NCI-H2171 treated with DMSO at 0.1 percent for 48 hours (cell line): ENCODE results near the gene POFUT2.
A peak's percentile ranks its signal among the peaks of the same experiment; 100 is the strongest.

Experiments
- DNase-seq: peaks from one replicate; lab custom pipeline; 2025; lab: John Stamatoyannopoulos, UW

The POFUT2 gene, protein sequence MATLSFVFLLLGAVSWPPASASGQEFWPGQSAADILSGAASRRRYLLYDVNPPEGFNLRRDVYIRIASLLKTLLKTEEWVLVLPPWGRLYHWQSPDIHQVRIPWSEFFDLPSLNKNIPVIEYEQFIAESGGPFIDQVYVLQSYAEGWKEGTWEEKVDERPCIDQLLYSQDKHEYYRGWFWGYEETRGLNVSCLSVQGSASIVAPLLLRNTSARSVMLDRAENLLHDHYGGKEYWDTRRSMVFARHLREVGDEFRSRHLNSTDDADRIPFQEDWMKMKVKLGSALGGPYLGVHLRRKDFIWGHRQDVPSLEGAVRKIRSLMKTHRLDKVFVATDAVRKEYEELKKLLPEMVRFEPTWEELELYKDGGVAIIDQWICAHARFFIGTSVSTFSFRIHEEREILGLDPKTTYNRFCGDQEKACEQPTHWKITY

DNA sequence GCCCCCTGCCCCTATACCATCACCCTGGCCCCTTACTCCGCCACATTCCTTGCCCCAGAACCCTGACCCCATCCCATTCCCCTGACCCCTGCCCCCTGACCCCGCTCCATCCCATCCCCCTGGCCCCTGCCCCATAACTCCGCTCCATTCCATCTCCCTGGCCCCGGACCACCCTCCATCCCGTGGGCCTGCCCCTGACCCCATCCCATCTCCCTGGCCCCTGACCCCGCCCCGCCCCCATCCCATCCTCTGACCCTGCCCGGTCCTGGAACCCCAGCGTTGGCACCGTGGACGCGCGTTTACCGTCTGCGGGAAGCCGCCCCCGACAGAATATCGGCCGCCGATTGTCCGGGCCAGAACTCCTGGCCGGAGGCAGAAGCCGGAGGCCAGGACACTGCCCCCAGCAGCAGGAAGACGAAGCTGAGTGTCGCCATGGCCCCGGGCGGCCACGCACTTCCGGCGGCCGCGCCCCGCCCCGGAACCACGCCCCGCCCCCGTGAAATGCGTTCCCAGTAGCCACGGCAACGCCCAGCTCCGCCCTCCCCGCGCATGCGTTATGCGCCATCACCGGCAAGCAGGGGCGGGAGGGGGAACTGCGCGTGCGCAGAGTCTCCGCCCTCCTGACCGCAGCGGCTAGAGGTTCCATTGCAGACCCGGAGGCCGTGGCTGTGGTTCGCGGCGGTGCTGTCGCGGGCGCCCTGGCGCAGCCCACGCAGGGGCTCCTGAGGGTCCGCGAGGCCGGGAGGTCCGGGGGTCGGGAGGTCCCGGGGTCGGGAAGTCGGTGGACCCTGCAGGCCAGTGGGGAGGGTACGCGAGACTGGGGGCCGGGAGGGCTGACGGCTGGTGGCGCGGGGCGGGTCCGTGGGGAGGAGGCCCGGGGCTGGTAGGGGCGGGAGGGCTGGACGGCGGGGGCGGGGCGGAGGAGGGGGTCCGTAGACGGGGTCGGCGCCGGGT, at the start of gene POFUT2:
Gene POFUT2, minus strand, starts transcription at position 458 of the 954 bp plus-strand sequence. Its CDS starts 24 bp downstream, at position 434.
- DNase-seq = peak; percentile 88

DNA sequence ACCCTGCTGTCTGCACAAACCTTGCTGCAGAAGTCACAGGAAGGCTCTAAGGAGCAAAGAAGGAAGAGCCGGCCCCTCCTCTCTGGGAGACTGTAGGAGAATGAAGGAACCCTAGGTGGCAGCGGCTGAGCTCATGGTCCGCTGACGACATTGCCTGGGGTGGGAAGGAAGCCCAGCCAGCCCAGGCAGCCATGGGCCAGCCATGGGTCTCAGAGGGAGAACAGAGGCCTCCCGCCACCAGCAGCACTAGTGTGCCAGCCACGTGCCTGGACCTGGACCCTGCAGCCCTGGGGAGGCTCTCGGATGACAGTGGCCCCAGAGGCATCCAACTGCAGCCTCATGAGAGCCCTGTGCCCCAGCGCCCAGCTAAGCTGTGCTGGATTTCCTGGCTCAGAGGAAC, 49.2 kb upstream of the POFUT2 start:
- peak; percentile 11 for DNase-seq

DNA sequence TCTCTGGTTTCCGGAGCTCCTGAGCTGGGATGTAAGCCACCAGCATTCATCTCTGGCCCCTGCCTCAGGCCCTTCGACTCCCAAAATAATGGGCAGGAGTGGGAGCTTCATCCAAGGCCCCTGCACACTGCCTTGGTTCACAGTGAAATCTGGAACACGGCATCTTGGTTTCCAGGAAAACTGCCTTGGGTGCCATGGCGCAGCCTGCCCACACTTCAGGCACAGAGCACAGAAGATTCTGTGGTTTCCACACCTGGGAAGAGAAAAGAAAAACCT, 48.8 kb upstream of the POFUT2 start:
- no peak for DNase-seq

DNA sequence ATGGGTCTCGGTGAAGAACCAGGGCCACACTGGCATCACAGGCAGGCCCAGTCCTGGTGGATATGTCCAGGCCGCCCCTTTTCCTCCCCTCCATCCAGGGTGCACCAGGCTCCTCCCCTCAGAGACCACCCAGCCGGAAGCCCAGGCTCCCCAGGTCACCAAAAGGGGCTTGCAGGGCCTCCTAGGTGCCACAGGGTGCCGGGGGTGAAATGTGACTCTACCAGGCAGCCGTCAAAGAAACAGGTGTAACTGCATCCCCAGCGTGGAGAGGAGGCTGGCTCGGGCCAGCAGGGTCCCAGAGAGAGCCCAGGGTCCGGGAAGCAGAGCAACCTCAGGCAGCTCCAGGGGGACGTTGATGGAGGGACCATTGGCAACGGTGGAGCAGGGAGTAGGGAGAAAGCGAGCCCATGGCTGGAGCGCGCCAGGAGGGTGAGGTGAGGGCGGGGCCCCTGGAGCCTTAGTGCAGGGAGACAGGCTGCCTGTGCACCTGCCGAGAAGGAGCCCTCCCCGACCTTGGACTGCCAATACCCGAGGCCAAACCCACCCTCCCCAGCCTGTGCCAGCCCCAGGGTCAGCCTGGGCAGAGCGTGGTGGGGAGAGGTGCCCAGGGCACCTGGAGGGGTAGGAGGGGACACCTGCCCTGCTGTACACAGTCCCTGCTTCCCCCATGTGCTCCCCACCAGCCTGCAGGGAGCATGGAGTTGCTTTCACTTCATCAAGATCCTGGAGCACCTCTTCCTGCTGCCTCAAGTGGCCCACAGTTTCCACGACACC, 48.3 kb upstream of the POFUT2 start:
- no peak for DNase-seq

DNA sequence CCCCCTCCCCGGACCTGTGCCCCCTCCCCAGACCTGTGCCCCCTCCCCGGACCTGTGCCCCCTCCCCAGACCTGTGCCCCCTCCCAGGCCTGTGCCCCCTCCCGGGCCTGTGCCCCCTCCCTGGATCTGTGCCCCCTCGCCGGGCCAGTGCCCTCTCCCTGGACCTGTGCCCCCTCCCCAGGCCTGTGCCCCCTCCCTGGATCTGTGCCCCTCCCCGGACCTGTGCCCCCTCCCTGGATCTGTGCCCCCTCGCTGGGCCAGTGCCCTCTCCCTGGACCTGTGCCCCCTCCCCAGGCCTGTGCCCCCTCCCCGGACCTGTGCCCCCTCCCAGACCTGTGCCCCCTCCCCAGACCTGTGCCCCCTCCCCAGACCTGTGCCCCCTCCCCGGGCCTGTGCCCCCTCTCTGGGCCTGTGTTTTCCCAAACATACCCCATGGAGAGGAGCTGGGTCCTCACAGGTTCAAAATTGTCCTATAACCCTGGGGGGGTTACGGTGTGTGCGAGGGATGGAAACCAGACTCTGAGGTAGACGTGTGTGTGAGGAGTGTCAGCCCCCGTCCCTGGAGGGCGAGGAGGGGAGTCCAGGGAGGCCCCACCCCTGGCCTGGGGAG, 47.6 kb upstream of the POFUT2 start:
- DNase-seq = no peak

DNA sequence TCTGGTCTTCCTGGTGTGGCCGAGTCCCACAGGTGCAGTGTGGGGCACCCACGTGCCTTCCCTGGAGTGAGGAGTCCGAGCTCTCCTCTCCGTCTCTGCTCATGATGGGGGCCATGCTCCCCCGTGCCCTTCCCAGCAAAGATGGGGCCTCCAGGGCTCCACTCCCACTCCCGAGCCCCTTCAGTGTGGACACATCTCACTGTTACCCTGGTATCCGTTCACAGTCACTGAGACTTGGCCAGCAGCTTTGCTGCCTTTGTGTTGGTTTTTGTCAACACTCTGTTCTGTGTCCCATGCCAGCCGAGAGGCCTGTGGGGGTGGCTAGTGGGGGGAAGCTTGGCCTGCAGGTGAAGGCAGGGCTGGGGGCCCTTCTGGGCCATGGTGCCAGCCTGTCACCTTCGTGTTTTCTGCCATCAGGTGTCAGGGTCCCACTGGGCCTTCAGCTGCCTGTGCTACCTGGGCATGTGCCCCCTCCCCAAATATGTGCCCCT, 46.9 kb upstream of the POFUT2 start:
- DNase-seq = no peak

DNA sequence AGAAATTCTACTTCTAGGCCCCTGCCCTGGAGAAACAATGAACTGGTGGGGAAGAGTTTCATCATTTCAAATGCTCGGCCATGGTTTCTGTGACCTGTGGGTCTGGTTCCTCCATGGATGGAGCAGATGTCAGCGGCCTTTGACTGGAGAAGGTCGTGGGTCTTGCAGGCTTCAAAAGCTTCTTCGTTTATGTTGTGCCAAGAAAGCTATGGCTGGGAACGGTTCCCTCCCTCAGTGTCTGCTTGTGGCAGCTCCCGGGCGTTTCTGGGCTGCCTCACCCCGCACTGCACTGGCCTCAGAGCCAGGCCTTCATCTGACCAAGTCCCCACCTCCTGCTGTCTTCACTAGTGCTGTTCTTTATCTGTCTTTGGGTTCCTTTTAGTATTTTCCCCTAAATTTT, 46.4 kb upstream of the POFUT2 start:
- no peak for DNase-seq

DNA sequence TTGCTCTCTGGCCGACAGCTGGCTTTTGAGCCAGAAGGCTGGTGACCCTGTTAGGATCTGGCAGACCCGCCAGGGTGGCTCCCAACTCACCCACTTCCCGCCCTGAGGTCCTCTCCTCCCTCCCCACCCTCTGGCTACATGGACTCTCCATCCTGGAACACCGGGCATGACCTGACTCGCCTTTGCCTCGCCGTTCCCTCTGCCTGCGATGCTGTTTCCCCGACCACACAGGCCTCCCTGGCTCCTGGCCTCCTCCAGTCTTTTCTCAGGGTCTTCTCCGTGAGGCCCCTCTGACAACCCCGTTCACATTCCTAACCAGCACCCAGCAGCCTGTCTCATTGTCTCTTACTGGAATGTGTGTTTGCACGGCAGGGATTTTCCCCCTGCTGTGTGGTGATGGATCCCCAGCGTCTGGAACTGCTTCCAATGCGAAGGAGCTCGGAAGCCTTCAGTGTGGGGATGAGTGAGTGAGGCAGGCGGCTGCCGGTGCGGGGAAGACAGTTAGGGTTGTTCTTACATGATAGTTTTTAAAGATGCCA, 46.0 kb upstream of the POFUT2 start:
- no peak for DNase-seq

DNA sequence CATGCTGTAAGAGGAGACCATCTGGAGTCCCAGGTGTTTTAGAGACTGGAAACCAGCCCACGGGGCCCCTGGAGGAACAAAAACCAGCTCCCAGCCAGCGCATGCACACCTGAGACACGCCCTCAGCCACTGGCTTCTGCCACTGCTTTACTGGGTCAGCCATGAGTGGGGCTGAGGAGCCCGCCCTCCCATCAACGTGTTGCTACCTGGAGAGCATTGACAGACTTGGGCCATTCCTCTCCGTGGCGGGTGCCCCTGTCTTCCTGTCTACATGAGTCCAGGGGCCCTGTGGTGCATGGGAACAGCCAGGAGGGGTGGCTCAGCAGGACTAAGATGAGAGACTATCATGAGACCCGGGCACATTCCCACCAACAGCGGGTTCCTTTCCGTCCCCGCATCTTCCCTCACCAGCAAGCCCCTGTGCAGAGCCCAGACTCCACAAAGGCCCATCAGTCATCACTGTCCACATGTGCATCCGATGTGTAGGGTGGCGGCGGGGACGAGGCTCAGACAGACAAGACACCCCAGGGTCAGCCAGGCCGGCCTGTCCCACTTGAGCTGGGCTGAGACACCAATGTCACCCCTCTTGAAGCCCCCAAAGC, 45.4 kb upstream of the POFUT2 start:
- peak; percentile 84 for DNase-seq

DNA sequence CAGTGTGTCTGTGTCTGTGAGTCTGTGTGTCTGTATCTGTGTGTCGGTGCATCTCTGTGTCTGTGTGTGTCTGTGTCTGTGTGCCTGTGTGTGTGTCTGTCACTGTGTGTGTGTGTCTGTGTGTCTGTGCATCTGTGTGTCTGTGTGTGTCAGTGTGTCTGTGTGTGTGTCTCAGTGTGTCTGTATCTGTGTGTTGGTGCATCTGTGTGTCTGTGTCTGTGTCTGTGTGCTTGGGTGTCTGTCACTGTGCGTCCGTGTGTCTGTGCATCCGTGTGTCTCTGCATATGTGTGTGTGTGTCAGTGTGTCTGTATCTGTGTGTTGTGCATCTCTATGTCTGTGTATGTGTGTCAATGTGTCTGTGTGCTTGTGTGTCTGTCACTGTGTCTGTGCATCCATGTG, 44.7 kb upstream of the POFUT2 start:
- DNase-seq = peak; percentile 34

DNA sequence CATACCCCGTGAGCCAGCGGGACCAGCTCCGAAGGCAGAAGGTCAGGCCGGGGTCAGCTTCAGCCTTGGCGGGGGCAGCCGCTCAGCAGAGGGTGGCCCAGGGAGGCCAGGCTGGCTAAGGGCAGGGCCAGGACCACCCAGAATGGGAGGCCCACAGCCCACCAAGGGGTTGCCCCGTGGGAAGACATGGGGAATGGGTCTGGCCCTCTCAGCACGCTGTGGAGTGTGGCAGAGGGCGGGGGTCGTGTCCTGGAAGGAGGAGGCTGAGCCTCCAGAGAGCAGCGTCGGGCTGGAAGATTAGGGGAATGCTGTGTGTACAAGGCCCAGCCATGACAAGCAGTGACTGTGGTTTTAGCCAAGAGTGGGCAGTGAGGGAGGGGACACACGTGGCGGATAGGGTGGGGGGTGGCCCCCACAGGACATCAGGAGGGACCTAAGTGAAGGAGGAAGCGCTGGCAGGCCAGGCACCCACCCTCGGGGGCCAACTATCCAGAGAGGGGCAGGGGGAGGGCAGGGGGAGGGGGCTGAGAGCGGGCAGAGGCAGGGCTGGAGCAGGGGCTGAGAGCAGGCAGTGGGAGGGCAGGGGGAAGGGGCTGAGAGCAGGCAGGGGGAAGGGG, 43.9 kb upstream of the POFUT2 start:
- no peak for DNase-seq

DNA sequence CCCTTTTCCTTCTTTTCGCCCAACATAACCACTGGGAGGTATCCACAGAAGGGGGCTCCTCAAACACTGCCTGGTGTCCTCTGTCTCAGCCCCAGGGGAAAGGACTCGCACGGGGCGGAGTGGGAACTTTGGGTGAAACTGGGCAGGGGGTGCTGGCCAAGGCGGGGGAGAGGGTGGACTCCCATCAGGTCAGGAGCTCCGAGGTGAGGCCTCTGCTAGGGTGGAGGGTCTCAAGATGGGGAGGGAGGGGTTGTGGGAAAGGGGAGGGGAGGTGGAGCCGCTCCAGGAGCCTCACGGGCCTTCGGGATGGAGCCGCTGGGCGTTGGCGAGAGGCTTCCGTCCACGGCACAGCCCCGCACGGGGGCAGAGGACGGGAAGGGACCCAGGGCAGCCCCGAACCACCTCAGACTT, 43.2 kb upstream of the POFUT2 start:
- DNase-seq = no peak

DNA sequence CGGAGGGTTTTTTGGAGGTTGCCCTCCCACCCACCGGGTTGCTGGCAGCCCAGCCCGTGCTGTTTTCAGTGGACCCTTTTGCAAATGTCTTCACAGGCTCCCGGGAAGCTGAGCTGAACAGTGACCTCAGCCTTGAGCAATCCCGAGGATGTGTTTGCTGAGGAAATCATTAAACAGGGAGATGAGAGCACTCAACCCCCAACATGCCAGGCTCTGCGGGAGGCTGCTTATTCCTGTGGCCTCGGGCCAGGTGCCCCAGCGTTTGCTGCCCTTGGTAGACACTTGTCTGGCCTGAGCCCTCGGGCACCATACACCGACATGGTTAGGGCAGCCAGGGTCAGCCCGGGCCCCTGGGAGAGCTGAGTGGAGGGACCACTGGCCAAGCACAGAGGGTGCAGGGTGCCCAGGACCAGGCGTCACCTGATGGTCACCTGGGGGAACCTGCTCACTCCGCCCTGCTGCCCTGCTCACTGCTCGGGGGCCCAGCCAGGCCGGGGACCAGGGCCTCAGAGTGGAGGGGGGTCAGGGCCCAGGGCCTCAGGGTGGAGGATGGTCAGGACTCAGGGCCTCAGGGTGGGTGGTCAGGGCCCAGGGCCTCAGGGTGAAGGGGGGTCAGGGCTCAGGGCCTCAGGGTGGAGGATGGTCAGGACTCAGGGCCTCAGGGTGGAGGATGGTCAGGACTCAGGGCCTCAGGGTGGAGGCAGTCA, 42.5 kb upstream of the POFUT2 start:
- DNase-seq = no peak

DNA sequence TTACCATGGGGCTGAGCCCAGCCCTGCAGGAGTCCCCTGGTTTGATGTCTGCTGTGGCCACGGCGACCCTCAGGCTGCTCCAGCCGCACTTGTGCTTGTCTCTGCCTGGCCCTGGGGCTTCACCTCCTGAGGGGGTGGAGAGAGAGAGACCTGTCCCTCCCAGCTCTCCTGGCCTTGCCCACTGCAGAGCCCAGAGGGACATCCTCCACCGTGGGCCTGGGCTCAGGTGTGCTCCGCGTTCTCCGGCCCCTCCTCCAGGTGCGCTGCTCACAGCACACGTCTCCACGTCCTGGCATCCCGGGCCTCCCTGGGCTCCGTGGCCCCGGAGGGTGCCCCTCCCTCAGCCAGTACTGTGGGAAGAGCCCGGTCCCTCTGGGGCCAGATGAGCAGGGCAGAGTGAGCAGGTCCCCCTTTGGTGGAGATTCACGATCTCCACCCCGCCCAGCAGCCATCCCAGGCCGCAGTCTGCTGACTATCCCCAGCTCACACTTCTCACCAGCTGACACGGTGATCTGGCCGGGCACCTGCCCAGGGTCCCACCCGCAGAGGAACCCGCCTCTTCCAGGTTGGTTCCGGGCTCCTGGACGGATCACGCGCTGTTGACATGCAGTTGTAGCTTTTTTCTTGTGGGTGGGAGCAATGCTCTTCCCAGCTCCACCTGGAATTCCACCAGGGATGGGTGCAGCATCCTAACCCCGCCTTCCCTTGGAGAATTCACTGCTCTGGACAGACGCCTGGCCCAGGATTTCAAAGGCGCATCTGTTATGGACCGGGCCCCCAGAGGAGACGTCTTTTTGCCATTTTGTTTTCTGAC, 41.8 kb upstream of the POFUT2 start:
- DNase-seq = no peak

DNA sequence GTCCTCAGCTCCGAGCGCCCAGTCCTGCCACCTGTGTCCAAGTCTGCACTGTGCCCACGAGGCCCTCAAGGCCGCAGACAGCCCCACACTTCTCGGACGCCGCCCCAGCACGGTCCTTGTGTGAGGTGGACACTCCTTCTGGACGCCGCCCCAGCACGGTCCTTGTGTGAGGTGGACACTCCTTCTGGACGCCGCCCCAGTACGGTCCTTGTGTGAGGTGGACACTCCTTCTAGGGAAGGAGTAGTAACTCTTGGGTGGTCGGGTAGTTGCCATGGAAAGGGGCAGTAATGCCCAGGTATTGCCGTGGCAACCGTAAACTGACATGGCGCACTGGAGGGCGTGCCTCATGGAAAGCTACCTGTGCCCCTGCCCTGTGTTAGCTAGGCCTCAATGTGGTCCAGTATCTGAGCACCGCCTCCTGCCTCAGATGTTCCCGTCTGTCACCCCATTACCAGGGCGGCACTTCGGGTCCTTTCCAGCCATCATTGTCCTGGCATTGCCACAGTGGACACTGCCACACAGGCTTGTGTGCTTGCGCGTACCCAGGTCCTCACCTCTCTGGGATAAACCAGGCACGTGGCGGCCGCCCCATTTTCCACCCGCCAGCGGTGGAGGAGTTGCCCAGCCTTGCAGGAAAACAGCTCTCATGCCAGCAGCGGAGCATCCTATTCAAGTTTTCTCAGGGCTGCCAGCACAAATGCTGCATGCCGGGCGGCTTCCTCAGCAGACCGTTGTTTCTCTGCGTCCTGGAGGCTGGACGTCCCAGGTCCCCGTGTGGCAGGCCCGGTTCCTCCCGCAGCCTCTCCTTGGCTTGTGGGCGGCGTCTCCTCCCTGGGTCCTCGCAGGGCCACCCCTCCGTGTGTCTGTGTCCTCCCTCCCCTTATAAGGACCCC, 40.8 kb upstream of the POFUT2 start:
- DNase-seq = no peak

DNA sequence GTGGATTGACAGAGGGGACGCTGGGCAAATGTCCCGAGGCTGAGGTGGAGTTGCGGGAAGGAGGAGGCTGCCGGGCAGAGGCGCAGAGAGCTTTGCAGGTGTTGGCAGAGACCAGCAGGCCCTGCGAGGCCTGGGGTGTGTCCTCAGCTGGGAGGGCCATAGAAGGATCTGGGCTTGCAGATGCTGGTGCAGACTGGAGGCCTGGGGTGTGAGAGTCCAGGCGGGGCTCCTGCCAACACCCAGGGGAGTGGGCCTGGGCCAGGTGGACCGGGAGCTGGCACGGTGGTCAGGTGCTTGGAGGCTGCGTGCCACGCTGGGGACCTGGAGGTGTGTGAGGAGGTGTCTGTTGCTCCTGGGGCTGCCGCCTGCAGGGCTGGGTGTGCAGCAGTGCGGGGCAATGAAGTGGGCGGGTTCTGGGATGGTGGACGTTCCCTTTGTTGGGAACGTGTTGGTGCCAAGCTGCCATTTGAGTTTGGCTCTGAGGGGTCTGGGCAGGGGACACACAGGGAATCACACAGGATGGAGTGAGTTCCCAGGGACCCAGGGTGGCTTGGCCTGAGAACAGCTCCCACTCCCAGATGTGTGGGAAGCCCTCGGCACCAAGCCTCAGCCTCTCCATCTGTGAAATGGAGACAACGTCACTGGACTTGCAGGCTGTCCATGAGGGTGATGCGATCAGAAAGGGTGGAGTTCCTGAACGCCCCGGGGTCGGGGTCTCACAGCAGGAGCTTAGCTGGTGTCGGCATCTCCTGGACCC, 39.9 kb upstream of the POFUT2 start:
- no peak for DNase-seq

DNA sequence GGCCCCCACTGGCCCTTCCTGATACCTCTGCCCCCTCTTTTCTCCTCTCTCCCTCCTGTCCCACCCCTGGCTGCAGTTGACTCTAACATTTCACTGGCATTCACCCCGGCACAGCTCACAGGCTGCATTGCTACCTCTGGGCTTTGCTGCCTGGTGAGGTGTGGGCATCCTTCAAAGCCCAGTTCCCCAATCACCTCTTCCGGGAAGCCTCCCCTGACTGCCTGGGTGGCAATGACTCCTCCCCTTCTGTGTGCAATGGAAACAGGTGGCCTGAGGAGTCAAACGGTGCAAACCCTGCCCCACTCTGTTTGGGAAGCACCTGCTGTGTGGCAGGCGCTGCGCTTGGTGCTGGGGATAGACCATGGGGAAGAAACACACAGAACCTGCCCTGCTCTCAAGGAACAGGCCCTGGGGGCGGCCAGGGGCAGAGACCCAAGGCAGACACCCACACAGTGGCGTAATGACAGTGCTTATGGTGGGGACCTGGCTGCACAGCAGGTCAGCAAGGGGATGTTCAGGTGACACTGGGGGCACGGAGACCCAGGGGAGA, 39.3 kb upstream of the POFUT2 start:
- peak; percentile 33 for DNase-seq
